Measurements from ENCODE around the gene LAMA4. TPM values are rescaled to one million over a fixed set of nuclear protein-coding genes. Genes with fewer than 3 reads are reported as not detected.

The LAMA4 gene
- total and polyA plus RNA-seq, 2 of the 13 experiments (the other 11 are each of a cell fraction or from before 2014, with no cell fraction given), result not detected

DNA sequence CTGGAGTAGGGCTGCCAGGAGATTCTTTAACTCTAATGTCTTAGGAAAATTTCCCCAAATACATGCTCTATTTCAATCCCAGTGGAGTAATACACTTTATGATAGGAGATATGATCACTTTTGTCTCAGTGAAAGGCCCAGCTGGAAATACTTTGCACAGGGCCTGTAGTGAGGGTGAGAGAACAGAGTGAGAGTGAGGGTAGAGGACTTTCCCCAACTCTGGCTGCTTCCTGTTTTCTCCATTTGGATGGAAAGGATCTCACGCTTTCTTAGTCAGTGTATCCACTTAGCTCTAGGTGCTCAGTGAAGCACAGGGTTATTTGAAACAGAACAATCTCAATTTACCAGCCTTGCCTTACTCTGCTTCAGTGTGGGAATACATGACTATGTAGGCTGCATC is 130.4 kb downstream of the LAMA4 start:
- Histone ChIP-seq H3K9me3 (ENCODE audit: low read length) (no peaks in the 10 kb centered on the region), H3K4me1 (ENCODE audit: insufficient read depth, low read length) (no peaks in the 10 kb centered on the region), H3K4me3 (replicated peaks in 1 of 3; ENCODE audit: insufficient read depth in 1 of 3, low read depth in 2 of 3, low read length in 3 of 3) (no peak overlapping the region), H3K27ac (ENCODE audit: extremely low read length, insufficient read depth, low read length) (no peak overlapping the region), H3K9ac (ENCODE audit: insufficient read depth, low read depth, low read length) (no peak overlapping the region), H3K27me3 (ENCODE audit: control insufficient read depth in 1 of 2, insufficient read depth in 2 of 2, low read length in 2 of 2) (no peaks in the 10 kb centered on the region), H4K20me1 (ENCODE audit: insufficient read depth, low read length) (no peaks in the 10 kb centered on the region), H2AFZ (ENCODE audit: low read length) (no peak overlapping the region), H3K4me2 (ENCODE audit: low read depth, low read length) (no peak overlapping the region), H3K79me2 (ENCODE audit: insufficient read depth, low read length) (no peaks in the 10 kb centered on the region), H3K36me3 (replicated peaks in 1 of 2; ENCODE audit: control insufficient read depth in 1 of 2, insufficient read depth in 2 of 2, low read length in 2 of 2) (no peaks in the 10 kb centered on the region)
- ChIA-PET POLR2A (no interaction called here), CTCF (ENCODE audit: low intra/inter-chr PET ratio, low total read pairs) (no interaction called here)
- in situ Hi-C loops (cut with HindIII; ENCODE audit: extremely low pct_ligation_motif_present, low pct_unique_long_range_greater_than_20kb) (no loop called here), intact Hi-C loops (cut with micrococcal nuclease; ENCODE audit: unreplicated experiment) (no loop called here)
- WGBS (ENCODE audit: low lambda C conversion rate), result 5% methylated on average over 1 of the region's 1 CpG
- no TSS peak for BruUV-seq (replicated peaks)
- TF ChIP-seq ISX (CRISPR knock-in tag; conservative IDR thresholded peaks at IDR 0.05) (no peak), RARA (CRISPR knock-in tag; IDR thresholded peaks at IDR 0.05) (no peak), ZNF607 (CRISPR knock-in tag; IDR thresholded peaks at IDR 0.05; ENCODE audit: borderline replicate concordance) (no peak), KAT8 (CRISPR knock-in tag; IDR thresholded peaks at IDR 0.05) (no peak), HNRNPK (IDR thresholded peaks at IDR 0.05; ENCODE audit: low read depth, low read length, poor library complexity, severe bottlenecking) (no peak), ZNF775 (CRISPR knock-in tag; IDR thresholded peaks at IDR 0.05; ENCODE audit: borderline replicate concordance) (no peak), MAZ (IDR thresholded peaks at IDR 0.05; ENCODE audit: borderline replicate concordance, low read depth, low read length) (no peak), MAZ (CRISPR knock-in tag; IDR thresholded peaks at IDR 0.05; ENCODE audit: low read depth) (no peak), ZNF747 (CRISPR knock-in tag; IDR thresholded peaks at IDR 0.05; ENCODE audit: borderline replicate concordance) (no peak), ELF4 (CRISPR knock-in tag; IDR thresholded peaks at IDR 0.05; ENCODE audit: borderline replicate concordance) (no peak), ZNF33A (CRISPR knock-in tag; IDR thresholded peaks at IDR 0.05; ENCODE audit: borderline replicate concordance) (no peak), ZNF564 (CRISPR knock-in tag; IDR thresholded peaks at IDR 0.05) (no peak)
- TF ChIP-seq, protein P1, sequence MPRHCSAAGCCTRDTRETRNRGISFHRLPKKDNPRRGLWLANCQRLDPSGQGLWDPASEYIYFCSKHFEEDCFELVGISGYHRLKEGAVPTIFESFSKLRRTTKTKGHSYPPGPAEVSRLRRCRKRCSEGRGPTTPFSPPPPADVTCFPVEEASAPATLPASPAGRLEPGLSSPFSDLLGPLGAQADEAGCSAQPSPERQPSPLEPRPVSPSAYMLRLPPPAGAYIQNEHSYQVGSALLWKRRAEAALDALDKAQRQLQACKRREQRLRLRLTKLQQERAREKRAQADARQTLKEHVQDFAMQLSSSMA (CRISPR knock-in tag; IDR thresholded peaks at IDR 0.05), result no peak
- TF ChIP-seq, protein P2, sequence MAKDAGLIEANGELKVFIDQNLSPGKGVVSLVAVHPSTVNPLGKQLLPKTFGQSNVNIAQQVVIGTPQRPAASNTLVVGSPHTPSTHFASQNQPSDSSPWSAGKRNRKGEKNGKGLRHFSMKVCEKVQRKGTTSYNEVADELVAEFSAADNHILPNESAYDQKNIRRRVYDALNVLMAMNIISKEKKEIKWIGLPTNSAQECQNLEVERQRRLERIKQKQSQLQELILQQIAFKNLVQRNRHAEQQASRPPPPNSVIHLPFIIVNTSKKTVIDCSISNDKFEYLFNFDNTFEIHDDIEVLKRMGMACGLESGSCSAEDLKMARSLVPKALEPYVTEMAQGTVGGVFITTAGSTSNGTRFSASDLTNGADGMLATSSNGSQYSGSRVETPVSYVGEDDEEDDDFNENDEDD (CRISPR knock-in tag; IDR thresholded peaks at IDR 0.05; ENCODE audit: borderline replicate concordance), result no peak
- TF ChIP-seq, protein P3, sequence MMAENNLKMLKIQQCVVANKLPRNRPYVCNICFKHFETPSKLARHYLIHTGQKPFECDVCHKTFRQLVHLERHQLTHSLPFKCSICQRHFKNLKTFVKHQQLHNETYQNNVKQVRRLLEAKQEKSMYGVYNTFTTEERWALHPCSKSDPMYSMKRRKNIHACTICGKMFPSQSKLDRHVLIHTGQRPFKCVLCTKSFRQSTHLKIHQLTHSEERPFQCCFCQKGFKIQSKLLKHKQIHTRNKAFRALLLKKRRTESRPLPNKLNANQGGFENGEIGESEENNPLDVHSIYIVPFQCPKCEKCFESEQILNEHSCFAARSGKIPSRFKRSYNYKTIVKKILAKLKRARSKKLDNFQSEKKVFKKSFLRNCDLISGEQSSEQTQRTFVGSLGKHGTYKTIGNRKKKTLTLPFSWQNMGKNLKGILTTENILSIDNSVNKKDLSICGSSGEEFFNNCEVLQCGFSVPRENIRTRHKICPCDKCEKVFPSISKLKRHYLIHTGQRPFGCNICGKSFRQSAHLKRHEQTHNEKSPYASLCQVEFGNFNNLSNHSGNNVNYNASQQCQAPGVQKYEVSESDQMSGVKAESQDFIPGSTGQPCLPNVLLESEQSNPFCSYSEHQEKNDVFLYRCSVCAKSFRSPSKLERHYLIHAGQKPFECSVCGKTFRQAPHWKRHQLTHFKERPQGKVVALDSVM (CRISPR knock-in tag; IDR thresholded peaks at IDR 0.05), result no peak
- TF ChIP-seq, protein P4, sequence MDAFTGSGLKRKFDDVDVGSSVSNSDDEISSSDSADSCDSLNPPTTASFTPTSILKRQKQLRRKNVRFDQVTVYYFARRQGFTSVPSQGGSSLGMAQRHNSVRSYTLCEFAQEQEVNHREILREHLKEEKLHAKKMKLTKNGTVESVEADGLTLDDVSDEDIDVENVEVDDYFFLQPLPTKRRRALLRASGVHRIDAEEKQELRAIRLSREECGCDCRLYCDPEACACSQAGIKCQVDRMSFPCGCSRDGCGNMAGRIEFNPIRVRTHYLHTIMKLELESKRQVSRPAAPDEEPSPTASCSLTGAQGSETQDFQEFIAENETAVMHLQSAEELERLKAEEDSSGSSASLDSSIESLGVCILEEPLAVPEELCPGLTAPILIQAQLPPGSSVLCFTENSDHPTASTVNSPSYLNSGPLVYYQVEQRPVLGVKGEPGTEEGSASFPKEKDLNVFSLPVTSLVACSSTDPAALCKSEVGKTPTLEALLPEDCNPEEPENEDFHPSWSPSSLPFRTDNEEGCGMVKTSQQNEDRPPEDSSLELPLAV (CRISPR knock-in tag; conservative IDR thresholded peaks at IDR 0.05; ENCODE audit: low read depth), result no peak
- TF ChIP-seq, protein P5, sequence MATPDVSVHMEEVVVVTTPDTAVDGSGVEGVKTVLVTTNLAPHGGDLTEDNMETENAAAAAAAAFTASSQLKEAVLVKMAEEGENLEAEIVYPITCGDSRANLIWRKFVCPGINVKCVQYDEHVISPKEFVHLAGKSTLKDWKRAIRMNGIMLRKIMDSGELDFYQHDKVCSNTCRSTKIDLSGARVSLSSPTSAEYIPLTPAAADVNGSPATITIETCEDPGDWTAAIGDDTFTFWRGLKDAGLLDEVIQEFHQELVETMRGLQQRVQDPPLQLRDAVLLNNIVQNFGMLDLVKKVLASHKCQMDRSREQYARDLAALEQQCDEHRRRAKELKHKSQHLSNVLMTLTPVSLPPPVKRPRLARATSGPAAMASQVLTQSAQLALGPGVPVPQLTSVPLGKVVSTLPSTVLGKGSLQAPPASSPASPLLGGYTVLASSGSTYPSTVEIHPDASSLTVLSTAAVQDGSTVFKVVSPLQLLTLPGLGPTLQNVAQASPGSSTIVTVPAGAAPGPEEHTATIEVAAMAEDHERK (CRISPR knock-in tag; IDR thresholded peaks at IDR 0.05; ENCODE audit: low read depth), result no peak
- TF ChIP-seq, protein P6, sequence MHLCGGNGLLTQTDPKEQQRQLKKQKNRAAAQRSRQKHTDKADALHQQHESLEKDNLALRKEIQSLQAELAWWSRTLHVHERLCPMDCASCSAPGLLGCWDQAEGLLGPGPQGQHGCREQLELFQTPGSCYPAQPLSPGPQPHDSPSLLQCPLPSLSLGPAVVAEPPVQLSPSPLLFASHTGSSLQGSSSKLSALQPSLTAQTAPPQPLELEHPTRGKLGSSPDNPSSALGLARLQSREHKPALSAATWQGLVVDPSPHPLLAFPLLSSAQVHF (CRISPR knock-in tag; IDR thresholded peaks at IDR 0.05), result no peak
- no peak for DNase-seq (ENCODE audit: low spot score)
- no peak for ATAC-seq
- FAIRE-seq, result no peak
